Left lung (tissue), 10 donors: ENCODE measurements around the gene TCF7. TPM values are rescaled to one million over a fixed set of nuclear protein-coding genes. Genes with fewer than 3 reads are reported as not detected.

ENCODE experiments used
- ATAC-seq: fragments of 200-7000 bp; cut with Tn5 transposase; one replicate; pipeline ENCODE4 v1.9.1; 2020; ENCODE audit warnings: moderate library complexity
- DNase-seq, 4 donors: peaks; one replicate each; pipeline ENCODE4 v3.0.0-alpha.2; 2013 to 2020
- H3K27ac ChIP-seq, 2 donors: fragments of 200-600 bp; sonication (generic) in 1 of 2; one replicate each; pipeline versions ENCODE4 v1.5.0 to v1.8.0; 2020 to 2021
- H3K27me3 ChIP-seq, 2 donors: fragments of 200-600 bp; sonication (generic) in 1 of 2; one replicate each; pipeline versions ENCODE4 v1.5.0 to v1.8.0; 2020 to 2021
- H3K36me3 ChIP-seq, 2 donors: fragments of 200-600 bp; sonication (generic) in 1 of 2; one replicate each; pipeline versions ENCODE4 v1.5.0 to v1.8.0; 2020 to 2021
- H3K4me1 ChIP-seq, 2 donors: fragments of 200-600 bp; one replicate each; pipeline ENCODE4 v1.8.0; 2021
- H3K4me3 ChIP-seq, 2 donors: fragments of 200-600 bp; sonication (generic) in 1 of 2; one replicate each; pipeline versions ENCODE4 v1.5.0 to v1.8.0; 2020 to 2021; ENCODE audit warnings: mild to moderate bottlenecking in 1 of 2
- H3K9me3 ChIP-seq, 2 donors: fragments of 200-600 bp; sonication (generic) in 1 of 2; one replicate each; pipeline versions ENCODE4 v1.5.0 to v1.8.0; 2020 to 2021
- intact Hi-C, 2 donors: fragments of 100-400 bp; cut with DNase I; formaldehyde crosslinking; loops; one replicate each; pipeline versions ENCODE4 v1.11.2 to v1.14.2; 2022
- polyA plus RNA-seq, 6 donors: library from polyadenylated mRNA; unstranded; fragments of 120-200 nt; gene quantifications; one replicate each; pipeline ENCODE4 v1.2.1, GENCODE V29; 2013; ENCODE audit not compliant: insufficient read length in 6 of 6
- total RNA-seq, 2 donors: library from RNA; stranded (reverse); fragmentation: NEBNext Ultra II Directional; extraction: Animal tissue kit (Norgen Biotek cat#: 25700); gene quantifications; one replicate each; pipeline ENCODE4 v1.2.1, GENCODE V29; 2021
- TF ChIP-seq, protein P1 (sequence below), 2 donors: fragments of 200-600 bp; sonication (generic) in 1 of 2; IDR thresholded peaks; one replicate each; pipeline versions ENCODE4 v1.5.0 to v1.8.0; 2021; ENCODE audit warnings: antibody characterized with exemption in 2 of 2
- donor health status: DM: no; HTN: yes; CAD: no.
- donor health status: DM: no; HTN: no; CAD: no.

TCF7 gene
- total and polyA plus RNA-seq, 8 donors = 4.8 to 18.8 (median 17.4) TPM

DNA sequence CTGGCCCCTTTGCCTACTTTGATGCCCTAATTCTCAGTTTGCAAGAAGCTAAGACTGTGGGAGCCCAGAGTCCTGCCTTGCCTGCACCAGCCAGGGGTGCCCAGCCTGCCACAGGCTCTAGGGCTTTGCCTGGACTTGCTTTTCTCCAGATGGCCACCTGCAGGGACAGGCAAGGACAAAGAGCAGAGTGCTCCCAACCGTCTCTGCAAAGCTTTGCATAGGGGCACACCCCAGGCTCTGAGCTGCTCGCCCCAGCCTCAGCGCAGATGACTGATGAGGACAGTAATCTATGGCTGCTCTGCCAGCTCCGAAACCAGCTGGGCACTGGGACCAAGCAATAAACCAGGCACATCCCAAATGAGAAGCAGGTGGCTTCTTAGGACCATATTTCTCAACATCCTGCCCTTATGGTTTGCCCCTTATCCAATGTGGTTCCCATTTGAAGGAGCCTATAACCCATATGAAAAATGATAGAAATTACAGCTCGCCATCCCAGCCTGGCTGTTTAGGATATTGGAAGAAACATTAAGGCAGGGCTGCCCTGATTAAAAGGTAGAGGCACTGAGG, 25.4 kb upstream of the TCF7 start:
- no peaks in the 10 kb centered on the region for H3K4me1 ChIP-seq
- ATAC-seq = no peak

DNA sequence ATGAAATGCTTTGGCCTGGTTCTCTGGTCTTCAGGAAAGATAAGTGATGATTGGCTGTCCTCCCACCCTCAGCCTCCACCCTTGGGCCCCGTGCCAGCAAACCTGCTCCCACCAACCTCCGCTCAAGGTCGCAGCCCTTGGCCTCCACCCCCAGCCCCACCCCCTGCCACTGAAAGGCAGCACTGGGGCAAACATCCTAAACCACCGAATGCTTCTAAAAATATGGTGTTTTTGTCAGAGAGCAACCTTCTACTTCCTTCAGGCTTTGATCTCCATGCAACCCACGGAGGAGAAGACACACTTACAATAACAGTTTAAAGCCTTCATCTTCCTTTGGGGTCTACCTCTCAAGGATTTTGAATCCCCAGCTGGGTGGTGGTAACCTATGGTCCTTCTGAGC, 24.0 kb upstream of the TCF7 start:
- Histone ChIP-seq H3K4me1 (no peaks in the 10 kb centered on the region), H3K9me3 (no peaks in the 10 kb centered on the region), H3K27me3 (no peaks in the 10 kb centered on the region), H3K27ac (no peak overlapping the region), H3K36me3 (no peaks in the 10 kb centered on the region), H3K4me3 (no peak overlapping the region)
- ATAC-seq (no peak), DNase-seq (no peak)
- intact Hi-C loops = no loop called here
- TF ChIP-seq, protein P1, sequence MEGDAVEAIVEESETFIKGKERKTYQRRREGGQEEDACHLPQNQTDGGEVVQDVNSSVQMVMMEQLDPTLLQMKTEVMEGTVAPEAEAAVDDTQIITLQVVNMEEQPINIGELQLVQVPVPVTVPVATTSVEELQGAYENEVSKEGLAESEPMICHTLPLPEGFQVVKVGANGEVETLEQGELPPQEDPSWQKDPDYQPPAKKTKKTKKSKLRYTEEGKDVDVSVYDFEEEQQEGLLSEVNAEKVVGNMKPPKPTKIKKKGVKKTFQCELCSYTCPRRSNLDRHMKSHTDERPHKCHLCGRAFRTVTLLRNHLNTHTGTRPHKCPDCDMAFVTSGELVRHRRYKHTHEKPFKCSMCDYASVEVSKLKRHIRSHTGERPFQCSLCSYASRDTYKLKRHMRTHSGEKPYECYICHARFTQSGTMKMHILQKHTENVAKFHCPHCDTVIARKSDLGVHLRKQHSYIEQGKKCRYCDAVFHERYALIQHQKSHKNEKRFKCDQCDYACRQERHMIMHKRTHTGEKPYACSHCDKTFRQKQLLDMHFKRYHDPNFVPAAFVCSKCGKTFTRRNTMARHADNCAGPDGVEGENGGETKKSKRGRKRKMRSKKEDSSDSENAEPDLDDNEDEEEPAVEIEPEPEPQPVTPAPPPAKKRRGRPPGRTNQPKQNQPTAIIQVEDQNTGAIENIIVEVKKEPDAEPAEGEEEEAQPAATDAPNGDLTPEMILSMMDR (IDR thresholded peaks at IDR 0.05) = no peak

More for the DNA sequence above, 25.4 kb upstream of the TCF7 start:
- Histone ChIP-seq H3K27me3 (no peaks in the 10 kb centered on the region), H3K4me3 (no peak overlapping the region), H3K36me3 (no peaks in the 10 kb centered on the region), H3K27ac (no peak overlapping the region), H3K9me3 (no peaks in the 10 kb centered on the region)
- TF ChIP-seq, protein P1 (IDR thresholded peaks at IDR 0.05) = no peak
- intact Hi-C loops = no loop called here
- DNase-seq = no peak

DNA sequence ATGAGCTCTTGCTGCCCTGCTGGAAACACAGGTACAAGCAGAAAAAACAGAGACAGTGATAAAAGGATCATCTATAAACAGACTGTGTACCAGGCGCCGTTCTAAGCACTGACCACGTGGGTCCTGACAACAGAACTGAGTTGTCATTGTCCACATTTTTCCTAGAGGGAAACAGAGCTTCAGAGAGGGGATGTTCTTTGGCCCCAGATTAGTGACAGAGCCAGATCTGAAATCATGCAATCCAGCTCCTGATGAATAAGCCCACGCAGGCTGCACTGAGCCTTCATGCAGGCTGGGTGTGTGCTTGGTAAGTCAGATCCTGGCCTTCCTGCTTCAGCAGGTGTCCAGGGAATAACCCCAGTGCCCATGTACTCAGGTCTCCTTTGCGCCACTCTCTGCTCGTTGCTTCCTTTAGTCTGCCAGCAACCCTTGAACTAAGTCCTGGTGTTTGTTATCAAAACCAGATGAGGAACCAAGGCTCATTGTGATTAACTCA, 22.8 kb upstream of the TCF7 start:
- H3K9me3 ChIP-seq = no peaks in the 10 kb centered on the region
- ATAC-seq (no peak), DNase-seq (no peak)
- TF ChIP-seq, protein P1 (IDR thresholded peaks at IDR 0.05) = no peak
- no peak overlapping the region for H3K4me3 ChIP-seq
- H3K27ac ChIP-seq = no peak overlapping the region
- H3K27me3 ChIP-seq = no peaks in the 10 kb centered on the region
- no peaks in the 10 kb centered on the region for H3K4me1 ChIP-seq
- intact Hi-C loops = no loop called here
- no peaks in the 10 kb centered on the region for H3K36me3 ChIP-seq

DNA sequence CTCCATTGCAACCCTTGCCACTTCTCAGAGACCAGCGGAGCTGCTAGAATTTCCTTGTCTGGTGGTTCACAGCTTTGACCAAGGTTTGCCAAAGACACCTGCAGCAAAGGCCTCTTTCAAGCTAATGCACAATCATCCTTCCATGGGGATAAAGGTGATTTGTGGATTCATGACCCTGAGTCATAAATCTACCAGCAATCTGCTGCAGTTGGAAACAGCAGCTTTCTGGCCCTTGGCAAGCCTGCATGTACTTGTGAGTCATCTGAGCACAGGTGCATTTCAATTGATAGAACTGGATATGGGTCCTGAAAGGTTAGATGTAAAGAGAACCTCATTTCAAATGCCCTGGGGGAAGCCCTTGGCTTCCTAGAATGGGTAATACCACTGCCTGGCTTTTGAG, 21.6 kb upstream of the TCF7 start:
- Histone ChIP-seq H3K27me3 (no peaks in the 10 kb centered on the region), H3K4me3 (no peak overlapping the region), H3K9me3 (no peaks in the 10 kb centered on the region), H3K27ac (no peak overlapping the region), H3K4me1 (no peaks in the 10 kb centered on the region), H3K36me3 (no peaks in the 10 kb centered on the region)
- intact Hi-C loops = no loop called here
- DNase-seq (no peak), ATAC-seq (no peak)
- TF ChIP-seq, protein P1 (IDR thresholded peaks at IDR 0.05) = no peak

DNA sequence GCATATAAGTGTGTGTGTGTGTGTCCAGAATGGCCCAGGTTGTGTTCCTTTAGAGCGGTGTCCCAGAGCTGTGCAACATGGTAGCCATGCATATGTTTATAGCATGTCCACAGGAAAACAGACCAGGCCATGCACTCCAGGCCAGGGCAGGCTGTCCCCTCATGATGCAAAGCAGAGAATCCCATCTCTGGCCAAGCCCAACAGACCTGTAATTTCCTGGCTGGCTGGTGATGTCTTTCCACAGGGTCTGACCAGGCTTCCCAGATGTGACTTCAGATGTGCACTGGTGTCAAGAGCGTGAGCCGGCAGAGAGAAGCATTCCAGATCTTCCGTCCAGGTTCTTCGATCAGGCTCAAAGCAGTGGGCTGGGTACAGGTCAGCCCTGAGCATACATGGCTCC, 21.1 kb upstream of the TCF7 start:
- intact Hi-C loops = no loop called here
- ATAC-seq = no peak
- TF ChIP-seq, protein P1 (IDR thresholded peaks at IDR 0.05) = no peak

More for the DNA sequence above, 21.1 kb upstream of the TCF7 start:
- Histone ChIP-seq H3K36me3 (no peaks in the 10 kb centered on the region), H3K4me3 (no peak overlapping the region), H3K27me3 (no peaks in the 10 kb centered on the region), H3K27ac (no peak overlapping the region), H3K4me1 (no peaks in the 10 kb centered on the region), H3K9me3 (no peaks in the 10 kb centered on the region)
- DNase-seq = no peak
